H54 (cell line): ENCODE measurements around the gene OR13D1.
"Not testable (repeated sequence)": the region's sequence is repeated elsewhere in the genome, so short reads cannot be mapped to it uniquely, and the experiment has no call there.

ENCODE experiments used
- DNase-seq: peaks from one replicate; pipeline ENCODE4 v3.0.0; 2011; ENCODE audit warnings: low spot score, mixed read lengths; ENCODE audit not compliant: insufficient read length
- FAIRE-seq: peaks from 3 replicates; lab custom pipeline; 2011; peaks lifted over from hg19 to GRCh38; lab: Jason Lieb, UNC
- POLR2A ChIP-seq: IDR thresholded peaks from 2 replicates; pipeline ENCODE4 v1.6.1; 2011; ENCODE audit warnings: low read depth, mild to moderate bottlenecking, low read length

OR13D1 gene

DNA sequence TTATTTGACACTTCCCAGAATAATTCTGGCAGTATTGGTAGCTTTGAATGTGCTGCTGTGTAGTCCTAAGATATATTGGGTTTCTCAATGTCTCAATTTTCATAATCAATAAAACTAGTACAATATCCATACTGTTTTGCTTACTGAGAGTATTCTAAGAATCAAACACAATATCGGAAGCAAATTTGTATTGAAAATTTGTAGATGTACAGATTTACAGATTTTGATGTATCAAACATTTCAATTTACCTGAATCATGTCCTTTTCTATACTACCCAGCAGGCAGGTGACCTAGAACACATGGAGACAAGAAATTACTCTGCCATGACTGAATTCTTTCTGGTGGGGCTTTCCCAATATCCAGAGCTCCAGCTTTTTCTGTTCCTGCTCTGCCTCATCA, at the start of gene OR13D1:
Gene OR13D1 (plus strand): TSS at position 301 of the 400 bp plus-strand sequence. CDS start 0 bp downstream, at position 301.
- FAIRE-seq = peak; percentile 11
- no peak for TF ChIP-seq POLR2A
- DNase-seq = no peak

DNA sequence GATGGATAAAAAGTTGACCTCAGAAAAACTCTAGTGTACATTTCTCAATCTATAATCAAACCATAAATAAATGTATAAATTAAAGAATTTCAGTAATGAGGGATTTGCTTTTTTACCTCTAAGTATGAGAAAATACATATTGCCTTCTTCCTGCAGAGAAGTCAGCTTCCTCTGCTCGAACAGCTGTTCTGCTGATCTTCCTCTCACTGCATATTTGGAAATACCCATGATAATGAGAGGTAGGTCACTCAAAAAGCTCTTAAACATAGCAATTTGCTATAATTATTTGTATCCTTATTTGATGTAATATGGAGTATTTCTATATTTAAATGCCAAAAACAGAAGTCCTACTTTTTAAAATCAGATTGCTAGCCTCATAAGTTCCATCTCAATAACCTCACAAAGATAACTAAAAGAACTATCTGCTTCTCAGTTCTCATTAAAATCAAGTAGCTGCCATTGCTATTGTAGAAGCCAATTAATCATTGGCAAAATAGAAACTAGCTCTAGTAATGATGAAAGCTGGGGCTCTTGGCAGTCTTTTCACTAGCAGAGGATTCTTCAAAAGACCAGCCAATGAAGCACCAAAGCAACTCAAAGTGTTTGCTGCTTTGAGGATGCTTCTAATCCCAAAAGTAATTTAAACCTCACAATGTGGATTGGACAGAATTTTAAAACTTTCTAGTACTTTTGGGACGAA, 35.7 kb upstream of the OR13D1 start:
- FAIRE-seq (peak; percentile 53), DNase-seq (no peak)
- no peak for TF ChIP-seq POLR2A

GRCh38 chr9:104675611-104676010, 18.7 kb upstream of the OR13D1 start:
- TF ChIP-seq POLR2A = no peak
- FAIRE-seq (peak; percentile 83), DNase-seq (no peak)

- FAIRE-seq (peak; percentile 99), DNase-seq (peak; percentile 15)
- TF ChIP-seq POLR2A = no peak
Measured at GRCh38 chr9:104682642-104683041, 11.7 kb upstream of the OR13D1 start.

GRCh38 chr9:104686081-104686480, 8.2 kb upstream of the OR13D1 start:
- no peak for DNase-seq
- FAIRE-seq = peak; percentile 86
- no peak for TF ChIP-seq POLR2A

- FAIRE-seq = no peak
- TF ChIP-seq POLR2A = no peak
- DNase-seq = no peak
Measured at GRCh38 chr9:104700306-104700705, 6.0 kb downstream of the OR13D1 start.

GRCh38 chr9:104708737-104709136, 14.4 kb downstream of the OR13D1 start:
- not testable (repeated sequence) for DNase-seq, FAIRE-seq

DNA sequence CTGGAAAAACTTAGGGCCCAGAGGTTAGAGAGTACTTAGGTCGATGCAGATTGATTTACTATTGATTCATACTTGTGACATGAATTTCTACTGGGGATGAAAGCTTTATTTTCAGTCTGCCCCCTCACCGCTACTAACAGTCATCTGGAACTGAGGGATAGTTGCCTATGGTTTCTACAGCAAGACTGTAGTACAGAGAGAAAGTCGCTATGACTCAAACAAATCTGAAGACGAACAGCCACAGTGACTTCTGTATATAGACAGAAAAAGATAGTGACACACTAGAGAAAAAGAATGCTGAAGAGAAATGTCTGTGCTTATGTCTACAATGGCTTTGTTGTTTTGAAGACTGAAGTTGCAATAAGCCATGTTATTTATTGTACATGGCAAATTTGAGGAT, 17.3 kb downstream of the OR13D1 start:
- no peak for TF ChIP-seq POLR2A
- FAIRE-seq = peak; percentile 52
- DNase-seq = no peak

DNA sequence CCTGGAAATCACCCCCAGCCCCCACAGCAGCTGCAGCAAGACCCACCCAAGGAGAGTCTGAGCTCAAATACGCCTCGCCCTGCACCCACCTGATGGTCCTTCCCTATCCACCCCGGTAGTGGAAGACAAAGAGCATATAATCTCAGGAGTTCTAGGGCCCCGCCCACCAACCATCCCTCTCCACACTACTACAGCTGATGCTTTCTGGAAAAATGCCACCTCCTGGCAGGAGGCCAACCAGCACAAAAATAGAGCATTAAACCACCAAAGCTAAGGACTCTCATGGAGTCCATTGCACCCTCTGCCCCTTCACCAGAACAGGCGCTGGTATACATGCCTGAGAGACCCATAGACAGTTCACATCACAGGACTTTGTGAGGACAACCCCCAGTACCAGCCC, 30.7 kb downstream of the OR13D1 start:
- no peak for DNase-seq
- FAIRE-seq = no peak
- TF ChIP-seq POLR2A = no peak

GRCh38 chr9:104738452-104738851, 44.1 kb downstream of the OR13D1 start:
- DNase-seq (no peak), FAIRE-seq (peak; percentile 15)
- TF ChIP-seq POLR2A = no peak

- peak; percentile 16 for DNase-seq
- peak; percentile 91 for FAIRE-seq
Measured at GRCh38 chr9:104740621-104741020, 46.3 kb downstream of the OR13D1 start.

DNA sequence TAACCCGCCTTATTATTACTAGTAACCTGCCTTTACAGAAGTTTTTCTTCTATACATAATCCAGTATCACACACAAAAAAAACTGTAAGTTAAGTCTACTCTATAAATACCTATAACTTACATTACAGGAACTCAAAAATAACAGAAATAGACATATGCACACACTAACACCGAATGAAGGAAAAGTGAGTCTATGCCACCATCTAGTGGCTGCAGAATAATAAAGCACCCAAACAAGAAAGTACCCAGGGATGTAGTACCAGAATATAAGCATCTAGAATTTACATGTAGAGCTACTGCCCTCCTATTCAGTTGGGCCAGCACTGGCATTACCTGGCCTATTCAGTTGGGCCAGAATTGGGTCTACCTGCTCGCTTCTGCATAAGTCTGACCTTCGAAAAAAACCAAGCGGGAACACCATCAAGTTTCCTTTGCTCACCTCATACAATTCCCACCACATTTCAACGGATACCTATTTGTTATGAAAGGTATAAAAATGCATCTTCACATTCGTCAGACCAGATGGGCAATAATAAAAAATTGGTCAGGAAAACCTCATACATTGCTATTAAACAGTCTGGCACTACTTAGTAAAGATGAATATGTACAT, 49.2 kb downstream of the OR13D1 start:
- no peak for TF ChIP-seq POLR2A
- FAIRE-seq (peak; percentile 99), DNase-seq (peak; percentile 24)

More at GRCh38 chr9:104740621-104741020, 46.3 kb downstream of the OR13D1 start:
- no peak for TF ChIP-seq POLR2A
